ENCODE results near the gene CALD1.

CALD1 gene

GRCh38 chr7:134995239-134996096 is 216.0 kb downstream of the CALD1 start:
- H3K27me3 ChIP-seq (replicated peaks in 2 of 5; ENCODE audit: control insufficient read depth in 4 of 5, insufficient read depth in 5 of 5, low read length in 4 of 5): no peaks in the 10 kb centered on the region
- H3K36me3 ChIP-seq (ENCODE audit: control insufficient read depth in 4 of 4, insufficient read depth in 4 of 4, low read length in 3 of 4): peaks cover 20 to 29% (median 25%) of the 10 kb centered on the region in 4 experiments
- POLR2A ChIA-PET: no interaction called here
- no peaks in the 10 kb centered on the region for H3K4me1 ChIP-seq (ENCODE audit: control extremely low read depth in 1 of 4, control insufficient read depth in 4 of 4, insufficient read depth in 4 of 4, low read length in 3 of 4)
- CTCF ChIA-PET: interaction anchor here (0.9 kb wide), 1 partner anchor 9 kb away, joined by 4 read pairs; the partner anchor contains the start of gene AGBL3
- no peak overlapping the region for H3K27ac ChIP-seq (ENCODE audit: insufficient read depth in 1 of 2, low read depth in 1 of 2, low read length in 2 of 2, poor library complexity in 1 of 2, severe bottlenecking in 2 of 2)
- H3K4me3 ChIP-seq (ENCODE audit: control insufficient read depth in 1 of 7, extremely low read depth in 1 of 7, insufficient read depth in 4 of 7, low read depth in 2 of 7, low read length in 6 of 7): no peak overlapping the region
- H3K9me3 ChIP-seq (ENCODE audit: control extremely low read depth in 1 of 5, control insufficient read depth in 4 of 5, insufficient read depth in 2 of 5, low read depth in 1 of 5, low read length in 4 of 5): peaks cover 0 to 3% (median 0%) of the 10 kb centered on the region in 5 experiments
- no peak for DNase-seq
- WGBS (ENCODE audit: insufficient coverage): 100% methylated on average over 2 of the region's 6 CpGs

- CTCF ChIA-PET: interaction anchor here (0.9 kb wide), 1 partner anchor 9 kb away, joined by 4 read pairs; the partner anchor contains the start of gene AGBL3
- no peak overlapping the region for H3K4me3 ChIP-seq (ENCODE audit: control insufficient read depth in 1 of 7, extremely low read depth in 1 of 7, insufficient read depth in 4 of 7, low read depth in 2 of 7, low read length in 6 of 7)
- H3K36me3 ChIP-seq (ENCODE audit: control insufficient read depth in 4 of 4, insufficient read depth in 4 of 4, low read length in 3 of 4): peaks cover 15 to 29% (median 26%) of the 10 kb centered on the region in 4 experiments
- H3K27me3 ChIP-seq (replicated peaks in 2 of 5; ENCODE audit: control insufficient read depth in 4 of 5, insufficient read depth in 5 of 5, low read length in 4 of 5): no peaks in the 10 kb centered on the region
- POLR2A ChIA-PET: no interaction called here
- 88% methylated on average over 2 of the region's 2 CpGs for WGBS (ENCODE audit: insufficient coverage)
- DNase-seq: no peak
- peaks cover 0 to 8% (median 0%) of the 10 kb centered on the region in 5 experiments for H3K9me3 ChIP-seq (ENCODE audit: control extremely low read depth in 1 of 5, control insufficient read depth in 4 of 5, insufficient read depth in 2 of 5, low read depth in 1 of 5, low read length in 4 of 5)
- no peak overlapping the region for H3K27ac ChIP-seq (ENCODE audit: insufficient read depth in 1 of 2, low read depth in 1 of 2, low read length in 2 of 2, poor library complexity in 1 of 2, severe bottlenecking in 2 of 2)
- H3K4me1 ChIP-seq (ENCODE audit: control extremely low read depth in 1 of 4, control insufficient read depth in 4 of 4, insufficient read depth in 4 of 4, low read length in 3 of 4): no peaks in the 10 kb centered on the region
Observed at GRCh38 chr7:134996097-134996550, 216.7 kb downstream of the CALD1 start.

GRCh38 chr7:134997214-134997885 is 217.9 kb downstream of the CALD1 start:
- Histone ChIP-seq H3K27me3 (replicated peaks in 2 of 5; ENCODE audit: control insufficient read depth in 4 of 5, insufficient read depth in 5 of 5, low read length in 4 of 5) (no peaks in the 10 kb centered on the region), H3K4me1 (ENCODE audit: control extremely low read depth in 1 of 4, control insufficient read depth in 4 of 4, insufficient read depth in 4 of 4, low read length in 3 of 4) (no peaks in the 10 kb centered on the region), H3K4me3 (ENCODE audit: control insufficient read depth in 1 of 7, extremely low read depth in 1 of 7, insufficient read depth in 4 of 7, low read depth in 2 of 7, low read length in 6 of 7) (no peak overlapping the region), H3K36me3 (ENCODE audit: control insufficient read depth in 4 of 4, insufficient read depth in 4 of 4, low read length in 3 of 4) (peaks cover 13 to 30% (median 29%) of the 10 kb centered on the region in 4 experiments), H3K27ac (ENCODE audit: insufficient read depth in 1 of 2, low read depth in 1 of 2, low read length in 2 of 2, poor library complexity in 1 of 2, severe bottlenecking in 2 of 2) (no peak overlapping the region), H3K9me3 (ENCODE audit: control extremely low read depth in 1 of 5, control insufficient read depth in 4 of 5, insufficient read depth in 2 of 5, low read depth in 1 of 5, low read length in 4 of 5) (peaks cover 0 to 18% (median 0%) of the 10 kb centered on the region in 5 experiments)
- ChIA-PET CTCF (no interaction called here), POLR2A (no interaction called here)
- DNase-seq: no peak
- WGBS (ENCODE audit: insufficient coverage): 95% methylated on average over 2 of the region's 3 CpGs

- 100% methylated on average over 3 of the region's 3 CpGs for WGBS (ENCODE audit: insufficient coverage)
- CTCF ChIA-PET: interaction anchor here (1.3 kb wide), 1 partner anchor 161 kb away, joined by 3 read pairs; no protein-coding TSS in a partner anchor
- Histone ChIP-seq H3K4me1 (ENCODE audit: control extremely low read depth in 1 of 4, control insufficient read depth in 4 of 4, insufficient read depth in 4 of 4, low read length in 3 of 4) (no peaks in the 10 kb centered on the region), H3K36me3 (ENCODE audit: control insufficient read depth in 4 of 4, insufficient read depth in 4 of 4, low read length in 3 of 4) (peaks cover 9 to 28% (median 20%) of the 10 kb centered on the region in 4 experiments), H3K4me3 (ENCODE audit: control insufficient read depth in 1 of 7, extremely low read depth in 1 of 7, insufficient read depth in 4 of 7, low read depth in 2 of 7, low read length in 6 of 7) (no peak overlapping the region), H3K27me3 (replicated peaks in 2 of 5; ENCODE audit: control insufficient read depth in 4 of 5, insufficient read depth in 5 of 5, low read length in 4 of 5) (no peaks in the 10 kb centered on the region), H3K9me3 (ENCODE audit: control extremely low read depth in 1 of 5, control insufficient read depth in 4 of 5, insufficient read depth in 2 of 5, low read depth in 1 of 5, low read length in 4 of 5) (peaks cover 0 to 18% (median 0%) of the 10 kb centered on the region in 5 experiments), H3K27ac (ENCODE audit: insufficient read depth in 1 of 2, low read depth in 1 of 2, low read length in 2 of 2, poor library complexity in 1 of 2, severe bottlenecking in 2 of 2) (no peak overlapping the region)
- DNase-seq: no peak
- POLR2A ChIA-PET: no interaction called here
Observed at GRCh38 chr7:134999136-134999535, 219.7 kb downstream of the CALD1 start.

GRCh38 chr7:135001390-135002165 is 222.1 kb downstream of the CALD1 start:
- Histone ChIP-seq H3K4me3 (ENCODE audit: control insufficient read depth in 1 of 7, extremely low read depth in 1 of 7, insufficient read depth in 4 of 7, low read depth in 2 of 7, low read length in 6 of 7) (no peak overlapping the region), H3K4me1 (ENCODE audit: control extremely low read depth in 1 of 4, control insufficient read depth in 4 of 4, insufficient read depth in 4 of 4, low read length in 3 of 4) (no peaks in the 10 kb centered on the region), H3K36me3 (ENCODE audit: control insufficient read depth in 4 of 4, insufficient read depth in 4 of 4, low read length in 3 of 4) (peaks cover 0 to 14% (median 5%) of the 10 kb centered on the region in 4 experiments), H3K27ac (ENCODE audit: insufficient read depth in 1 of 2, low read depth in 1 of 2, low read length in 2 of 2, poor library complexity in 1 of 2, severe bottlenecking in 2 of 2) (no peak overlapping the region), H3K9me3 (ENCODE audit: control extremely low read depth in 1 of 5, control insufficient read depth in 4 of 5, insufficient read depth in 2 of 5, low read depth in 1 of 5, low read length in 4 of 5) (peaks cover 0 to 18% (median 2%) of the 10 kb centered on the region in 5 experiments), H3K27me3 (replicated peaks in 2 of 5; ENCODE audit: control insufficient read depth in 4 of 5, insufficient read depth in 5 of 5, low read length in 4 of 5) (no peaks in the 10 kb centered on the region)
- POLR2A ChIA-PET: no interaction called here
- WGBS (ENCODE audit: insufficient coverage): 100% methylated on average over 1 of the region's 1 CpG
- DNase-seq: no peak
- CTCF ChIA-PET: interaction anchor here (2.2 kb wide), 1 partner anchor 14 kb away, joined by 10 read pairs; no protein-coding TSS in a partner anchor

GRCh38 chr7:135012229-135012628 is 232.8 kb downstream of the CALD1 start:
- POLR2A ChIA-PET: no interaction called here
- Histone ChIP-seq H3K4me3 (ENCODE audit: control insufficient read depth in 1 of 7, extremely low read depth in 1 of 7, insufficient read depth in 4 of 7, low read depth in 2 of 7, low read length in 6 of 7) (no peak overlapping the region), H3K9me3 (ENCODE audit: control extremely low read depth in 1 of 5, control insufficient read depth in 4 of 5, insufficient read depth in 2 of 5, low read depth in 1 of 5, low read length in 4 of 5) (peaks cover 0 to 7% (median 0%) of the 10 kb centered on the region in 5 experiments), H3K27me3 (replicated peaks in 2 of 5; ENCODE audit: control insufficient read depth in 4 of 5, insufficient read depth in 5 of 5, low read length in 4 of 5) (no peaks in the 10 kb centered on the region), H3K36me3 (ENCODE audit: control insufficient read depth in 4 of 4, insufficient read depth in 4 of 4, low read length in 3 of 4) (no peaks in the 10 kb centered on the region), H3K27ac (ENCODE audit: insufficient read depth in 1 of 2, low read depth in 1 of 2, low read length in 2 of 2, poor library complexity in 1 of 2, severe bottlenecking in 2 of 2) (no peak overlapping the region), H3K4me1 (ENCODE audit: control extremely low read depth in 1 of 4, control insufficient read depth in 4 of 4, insufficient read depth in 4 of 4, low read length in 3 of 4) (no peaks in the 10 kb centered on the region)
- CTCF ChIA-PET: no interaction called here
- DNase-seq: no peak
